ENCODE measurements around the gene TSHZ2.

Gene TSHZ2

DNA sequence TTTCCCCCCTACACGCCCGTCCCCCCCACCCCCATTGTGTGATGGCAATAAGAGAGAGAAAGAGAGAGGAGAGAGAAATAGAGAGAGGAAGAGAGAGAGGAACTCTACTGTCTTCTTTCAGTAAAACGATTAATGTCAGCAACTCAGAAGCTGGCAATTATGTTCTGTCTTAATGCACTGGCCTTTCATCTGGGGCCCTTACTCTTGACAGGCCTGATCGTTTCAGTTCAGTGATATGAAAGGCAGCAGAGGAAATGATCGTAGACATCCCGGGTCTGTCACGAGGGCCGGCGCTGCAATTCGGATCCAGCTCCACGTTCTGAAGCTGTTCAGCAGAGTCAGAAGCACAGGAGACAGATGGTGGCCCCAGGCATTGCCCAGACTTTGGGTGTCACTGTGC is 312.5 kb downstream of the TSHZ2 start:
- no peak for DNase-seq (ENCODE audit: low spot score)

- no peak for DNase-seq (ENCODE audit: low spot score)
Measured at GRCh38 chr20:53287357-53288042, 315.3 kb downstream of the TSHZ2 start.

DNA sequence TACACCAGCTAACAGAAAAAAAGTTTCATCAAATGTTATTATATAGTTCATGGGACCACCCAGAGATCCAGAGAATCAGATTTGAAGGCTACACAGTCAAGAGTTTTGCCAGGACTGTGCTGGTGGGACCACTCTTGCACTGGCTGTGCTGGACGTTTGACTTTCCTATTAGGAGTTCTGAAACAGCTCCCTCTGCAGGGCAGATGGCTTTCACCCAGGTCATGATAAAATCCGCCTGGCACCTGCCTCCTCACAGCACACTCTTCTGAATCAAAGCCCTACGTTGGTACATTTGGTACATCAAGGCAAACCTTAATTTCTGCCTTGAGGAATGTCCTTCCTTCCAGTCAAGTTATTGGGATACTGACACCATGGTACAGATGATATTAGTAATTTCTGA is 319.4 kb downstream of the TSHZ2 start:
- no peak for DNase-seq (ENCODE audit: low spot score)

DNA sequence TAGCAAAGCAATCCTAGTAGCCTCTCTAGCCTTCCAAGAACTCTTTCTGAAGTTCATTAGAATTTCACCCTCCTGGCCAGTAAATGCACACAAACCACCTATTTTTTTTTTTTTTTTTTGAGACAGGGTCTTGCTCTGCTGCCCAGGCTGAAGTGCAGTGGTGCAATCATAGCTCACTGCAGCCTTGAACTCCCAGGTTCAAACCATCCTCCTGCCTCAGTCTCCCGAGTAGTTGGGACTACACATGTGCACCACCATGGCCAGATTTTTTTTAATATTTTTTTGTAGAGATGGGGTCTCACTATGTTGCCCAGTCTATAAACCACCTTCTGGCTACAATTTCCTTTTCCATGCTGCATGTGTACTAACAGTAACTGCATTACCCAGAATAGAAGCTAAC is 320.2 kb downstream of the TSHZ2 start:
- no peak for DNase-seq (ENCODE audit: low spot score)

DNA sequence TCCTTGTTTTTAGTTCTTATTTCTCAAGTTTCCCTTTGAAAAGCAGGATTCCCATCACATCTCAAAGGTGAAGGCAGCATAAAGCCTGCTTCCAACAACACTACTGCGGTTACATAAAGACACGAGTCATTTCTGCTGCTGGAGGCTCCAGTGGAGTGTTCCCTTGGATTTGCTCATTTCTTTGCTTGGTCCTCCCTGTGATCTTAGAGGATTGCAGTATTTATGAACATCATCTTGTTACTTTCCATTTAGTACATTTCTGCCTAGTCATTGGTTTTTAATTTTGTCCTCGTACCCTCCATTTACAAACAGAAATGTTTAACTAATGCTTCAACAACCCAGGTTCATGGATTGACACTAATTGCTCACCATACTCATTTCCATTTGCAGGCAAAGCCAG is 322.6 kb downstream of the TSHZ2 start:
- DNase-seq (ENCODE audit: low spot score) = no peak

DNA sequence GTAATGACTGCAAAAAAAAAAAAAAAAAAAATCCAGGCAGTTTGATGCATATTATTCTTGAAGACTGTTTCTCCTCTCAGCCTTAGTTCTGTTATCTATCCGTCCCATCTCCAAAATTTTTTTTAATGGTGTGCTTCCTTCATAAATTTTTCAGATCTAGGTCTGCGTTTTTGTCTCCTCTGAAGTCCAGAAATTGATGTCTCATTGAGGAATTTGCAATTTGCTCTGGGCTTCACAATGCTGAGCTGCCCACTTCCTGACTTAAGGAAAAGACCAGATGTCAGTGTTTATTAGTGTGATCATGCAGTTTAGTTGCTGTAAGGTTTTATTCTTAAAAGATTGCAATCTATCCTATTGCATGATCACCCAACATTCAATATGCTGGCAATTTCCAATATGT is 323.9 kb downstream of the TSHZ2 start:
- DNase-seq (ENCODE audit: low spot score) = peak; percentile 26

GRCh38 chr20:53296451-53297153 is 324.4 kb downstream of the TSHZ2 start:
- DNase-seq (ENCODE audit: low spot score) = no peak

- DNase-seq (ENCODE audit: low spot score) = no peak
Measured at GRCh38 chr20:53297154-53297529, 325.0 kb downstream of the TSHZ2 start.

GRCh38 chr20:53298260-53298659 is 326.1 kb downstream of the TSHZ2 start:
- no peak for DNase-seq (ENCODE audit: low spot score)

DNA sequence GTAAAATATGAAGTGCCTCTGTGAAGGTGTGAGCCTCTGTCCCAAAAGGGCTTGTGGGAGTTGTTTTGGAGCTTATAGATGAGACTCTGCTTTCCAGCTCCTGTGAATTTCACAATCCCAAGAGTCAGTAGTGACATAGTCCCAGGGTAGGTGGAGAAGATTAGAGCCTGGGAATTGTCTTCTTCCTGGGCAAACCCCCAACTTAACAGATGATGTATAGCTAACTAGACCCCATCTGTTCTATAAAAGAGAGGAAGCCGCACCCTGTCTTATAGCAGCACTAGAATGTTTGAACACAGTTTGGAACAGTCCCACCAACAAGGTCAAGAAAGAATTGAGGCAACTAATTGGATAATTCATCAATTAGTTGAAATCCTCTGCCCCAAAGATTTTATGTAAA is 326.8 kb downstream of the TSHZ2 start:
- no peak for DNase-seq (ENCODE audit: low spot score)

DNA sequence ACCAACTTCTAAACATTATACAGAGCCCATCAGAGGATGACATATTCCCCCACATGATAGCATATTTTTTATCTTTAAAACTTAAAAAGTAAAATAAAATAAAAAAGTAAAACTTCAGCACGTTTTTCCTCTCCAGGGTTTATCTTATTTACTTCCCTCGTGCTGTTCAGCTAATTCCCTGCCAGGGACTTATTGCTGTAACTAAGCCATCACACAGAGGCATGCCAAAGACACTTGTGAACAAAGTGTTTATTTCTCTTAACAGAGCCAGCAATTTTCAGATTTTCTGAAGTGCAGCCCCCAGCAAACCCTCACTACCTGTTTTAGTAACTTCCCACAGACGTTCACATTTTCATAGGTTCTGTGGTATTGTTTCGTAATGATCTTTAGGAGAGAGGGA is 327.7 kb downstream of the TSHZ2 start:
- DNase-seq (ENCODE audit: low spot score) = no peak

GRCh38 chr20:53301869-53302268 is 329.7 kb downstream of the TSHZ2 start:
- no peak for DNase-seq (ENCODE audit: low spot score)

DNA sequence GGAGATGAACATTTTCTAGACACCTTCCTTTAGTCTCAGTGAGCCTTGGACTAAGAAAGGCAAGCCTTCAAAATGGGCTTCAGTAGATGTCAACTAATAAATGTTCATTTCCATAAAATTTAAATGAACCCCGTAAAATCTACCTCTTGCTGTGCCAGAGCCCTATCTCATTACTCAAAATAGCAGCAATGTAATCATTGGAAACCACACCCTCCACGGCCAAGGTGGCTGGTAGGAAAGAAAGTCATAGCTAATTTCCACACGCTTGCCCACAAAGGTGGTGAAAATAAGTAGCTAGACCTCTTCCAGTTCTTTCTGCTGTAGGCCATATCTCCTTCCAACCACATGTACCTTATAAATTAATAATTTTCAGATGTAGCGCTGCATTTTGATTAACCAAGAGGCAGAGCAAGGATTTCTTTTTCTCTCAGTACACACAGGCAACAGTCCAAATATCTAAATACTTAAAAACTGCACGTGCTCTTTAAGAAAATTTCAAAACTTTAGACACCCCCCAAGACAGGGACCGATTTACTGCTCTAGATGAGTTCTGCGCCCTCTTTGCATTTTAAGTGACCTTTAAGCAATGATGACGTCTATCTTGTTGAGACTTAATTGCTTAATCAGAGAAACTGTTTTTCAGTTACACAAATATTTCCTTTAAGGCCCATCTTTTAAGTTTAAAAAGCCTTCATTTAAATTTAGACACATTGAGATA is 330.7 kb downstream of the TSHZ2 start:
- no peak for DNase-seq (ENCODE audit: low spot score)

DNA sequence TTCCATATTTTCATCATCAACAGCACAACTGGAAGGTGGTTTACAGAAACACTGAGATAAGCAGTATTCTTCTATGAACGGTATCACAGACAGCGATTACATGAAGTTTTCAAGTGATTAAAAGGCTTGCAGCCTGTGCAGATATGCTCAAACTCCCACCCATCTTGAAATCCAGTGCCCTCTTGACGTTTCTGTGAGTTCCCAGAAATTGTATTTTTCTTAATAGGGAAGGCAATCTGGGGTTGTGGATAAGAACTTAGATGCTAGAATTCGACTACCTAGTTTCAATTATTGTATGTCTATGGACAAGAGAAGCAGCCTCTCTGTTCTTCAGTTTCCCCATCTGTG is 331.2 kb downstream of the TSHZ2 start:
- no peak for DNase-seq (ENCODE audit: low spot score)

- no peak for DNase-seq (ENCODE audit: low spot score)
Measured at GRCh38 chr20:53304146-53304545, 332.0 kb downstream of the TSHZ2 start.

GRCh38 chr20:53306192-53306805 is 334.1 kb downstream of the TSHZ2 start:
- DNase-seq (ENCODE audit: low spot score) = no peak

GRCh38 chr20:53307964-53308597 is 335.9 kb downstream of the TSHZ2 start:
- DNase-seq (ENCODE audit: low spot score) = no peak

GRCh38 chr20:53309515-53309914 is 337.4 kb downstream of the TSHZ2 start:
- DNase-seq (ENCODE audit: low spot score) = no peak

- no peak for DNase-seq (ENCODE audit: low spot score)
Measured at GRCh38 chr20:53312957-53313356, 340.8 kb downstream of the TSHZ2 start.

GRCh38 chr20:53316206-53316937 is 344.2 kb downstream of the TSHZ2 start:
- no peak for DNase-seq (ENCODE audit: low spot score)

DNA sequence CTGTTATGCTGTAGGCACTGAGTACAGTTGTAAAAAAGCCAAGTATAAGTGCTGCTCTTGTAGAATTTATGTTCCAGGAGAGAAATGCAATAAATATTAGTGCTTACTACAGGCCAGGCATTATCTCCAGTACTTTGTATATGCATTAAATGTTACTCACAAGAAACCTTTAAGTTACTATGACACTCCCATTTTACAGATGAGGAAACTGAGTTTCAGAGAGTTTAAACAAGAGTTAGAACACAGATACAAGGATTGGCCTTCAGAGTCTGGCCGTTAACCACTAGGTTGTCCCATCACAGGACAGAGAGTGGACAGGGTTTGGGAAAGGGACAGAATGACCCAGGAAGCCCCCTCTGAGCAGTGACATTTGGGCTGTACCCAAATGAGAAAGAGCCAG is 347.0 kb downstream of the TSHZ2 start:
- DNase-seq (ENCODE audit: low spot score) = no peak

DNA sequence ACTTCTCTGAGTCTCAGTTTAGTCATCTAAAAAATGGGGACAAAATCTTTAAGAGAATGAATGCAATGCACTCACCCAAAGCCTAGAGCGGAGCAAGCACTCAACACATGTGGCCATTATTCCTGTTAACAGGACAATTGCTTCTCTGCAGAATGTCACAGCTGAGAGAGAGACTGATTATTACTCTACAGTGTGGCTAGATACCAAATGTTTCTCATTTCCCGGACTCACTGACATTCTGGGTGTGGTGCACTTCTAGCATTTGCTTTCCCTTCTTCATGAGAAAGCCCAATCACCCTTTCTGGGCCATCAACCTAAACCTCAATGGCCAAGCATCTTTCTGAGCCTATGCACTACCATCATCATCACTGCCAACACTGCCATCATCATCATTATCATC is 347.6 kb downstream of the TSHZ2 start:
- DNase-seq (ENCODE audit: low spot score) = no peak
